Transverse colon (tissue), 4 donors: ENCODE results near the gene THEMIS2. TPM values are rescaled to one million over a fixed set of nuclear protein-coding genes. Genes with fewer than 3 reads are reported as not detected.

Experiments
- DNase-seq: peaks from one replicate; pipeline ENCODE4 v3.0.0-alpha.2; 2019
- H3K27ac ChIP-seq, 4 donors: fragments of 200-600 bp; sonication (generic); 2 replicates each; pipeline ENCODE4 v1.5.1; 2016 to 2018; ENCODE audit warnings: inconsistent platforms in 4 of 4
- H3K27me3 ChIP-seq: fragments of 200-600 bp; sonication (generic); 2 replicates; pipeline ENCODE4 v1.5.1; 2017; ENCODE audit warnings: inconsistent platforms
- H3K36me3 ChIP-seq, 4 donors: fragments of 200-600 bp; sonication (generic); 2 replicates each; pipeline ENCODE4 v1.5.1; 2017 to 2019; ENCODE audit warnings: inconsistent platforms in 4 of 4
- H3K4me1 ChIP-seq, 4 donors: fragments of 200-600 bp; sonication (generic); 2 replicates each; pipeline ENCODE4 v1.5.1; 2017 to 2020; ENCODE audit warnings: inconsistent platforms in 4 of 4
- H3K4me3 ChIP-seq, 4 donors: fragments of 200-600 bp; sonication (generic); 1 replicate in 1 of 4; 2 replicates in 3 of 4; pipeline versions ENCODE4 v1.5.1 to v1.6.1; 2017 to 2019; ENCODE audit warnings: inconsistent platforms in 4 of 4
- H3K9me3 ChIP-seq, 2 donors: fragments of 200-600 bp; sonication (generic); 2 replicates each; pipeline ENCODE4 v1.5.1; 2017 to 2019; ENCODE audit warnings: inconsistent platforms in 2 of 2
- CTCF ChIP-seq, 5 experiments: fragments of 200-600 bp in 3 of 5; fragments of 450-650 bp in 2 of 5; sonication (generic) in 3 of 5; IDR thresholded peaks; 1 replicate in 2 of 5; 2 replicates in 3 of 5; pipeline ENCODE4 v1.5.1; 2016 to 2017; ENCODE audit warnings: antibody characterized with exemption in 5 of 5, inconsistent platforms in 3 of 5, mild to moderate bottlenecking in 2 of 5, moderate library complexity in 1 of 5
- EP300 ChIP-seq: sonication (generic); formaldehyde crosslinking; IDR thresholded peaks from one replicate; pipeline ENCODE4 v1.6.1; 2017; ENCODE audit warnings: antibody characterized with exemption, low read depth
- POLR2A ChIP-seq: fragments of 450-650 bp; IDR thresholded peaks from one replicate; pipeline ENCODE4 v1.6.1; 2016; ENCODE audit warnings: antibody characterized with exemption, mild to moderate bottlenecking, moderate library complexity
- POLR2AphosphoS5 ChIP-seq, 3 donors: sonication (generic); formaldehyde crosslinking; IDR thresholded peaks; one replicate each; pipeline ENCODE4 v1.6.1; 2016; ENCODE audit warnings: antibody characterized with exemption in 3 of 3
- WGBS, 2 donors: methylation state at CpG; one replicate each; pipeline ENCODE4 v1.1.5; 2018; ENCODE audit warnings: low coverage in 1 of 2; 5-methylcytosine and 5-hydroxymethylcytosine counted together
- in situ Hi-C, 4 donors: fragments of 200-750 bp; cut with MboI; loops; one replicate each; pipeline versions ENCODE4 v1.15.0 to v1.15.1; 2017; ENCODE audit warnings: low sequenced_read_pairs in 3 of 4, low pct_ligation_motif_present in 1 of 4, low pct_unique_long_range_greater_than_20kb in 1 of 4
- intact Hi-C: fragments of 100-400 bp; cut with DNase I; formaldehyde crosslinking; loops from one replicate; pipeline ENCODE4 v1.15.1; 2023; ENCODE audit warnings: low total_unique reads
- total RNA-seq, 4 donors: library from RNA; depleted of rRNA; stranded (reverse); fragments of >200 nt; gene quantifications; one replicate each; pipeline ENCODE4 v1.1.0, GENCODE V29; 2016

THEMIS2 gene
- total RNA-seq, 4 donors from 2014 or later, result 1.00 to 27.9 (median 18.6) TPM

GRCh38 chr1:27879374-27880082 is 7.2 kb downstream of the THEMIS2 start:
- intact Hi-C loops, result no loop called here
- no peak for DNase-seq
- in situ Hi-C loops, result no loop called here
- Histone ChIP-seq H3K4me1 (peaks cover 0 to 6% (median 0%) of the 10 kb centered on the region in 4 donors), H3K9me3 (no peaks in the 10 kb centered on the region), H3K27ac (no peak overlapping the region), H3K36me3 (no peaks in the 10 kb centered on the region), H3K27me3 (no peaks in the 10 kb centered on the region), H3K4me3 (no peak overlapping the region)
- WGBS, 2 donors, result 78% methylated on average over 10 of the region's 10 CpGs; no CpG with 5 or more reads in 1 of the 2 donors
- TF ChIP-seq POLR2AphosphoS5 (IDR thresholded peaks at IDR 0.05) (no peak), EP300 (no peak), POLR2A (no peak), CTCF (IDR thresholded peaks at IDR 0.05) (no peak)

- Histone ChIP-seq H3K4me1 (no peaks in the 10 kb centered on the region), H3K9me3 (no peaks in the 10 kb centered on the region), H3K36me3 (no peaks in the 10 kb centered on the region), H3K4me3 (no peak overlapping the region), H3K27ac (peak overlapping the region; percentile 17 to 72 (median 21)), H3K27me3 (no peaks in the 10 kb centered on the region)
- intact Hi-C loops, result no loop called here
- in situ Hi-C loops, result no loop called here
- WGBS, 2 donors, result 90% methylated on average over 6 of the region's 6 CpGs; no CpG with 5 or more reads in 1 of the 2 donors
- no peak for TF ChIP-seq POLR2AphosphoS5 (IDR thresholded peaks at IDR 0.05)
- TF ChIP-seq POLR2A, result no peak
- no peak for TF ChIP-seq EP300
- no peak for TF ChIP-seq CTCF (IDR thresholded peaks at IDR 0.05)
- DNase-seq, result no peak
These were observed 10.2 kb downstream of the THEMIS2 start for GRCh38 chr1:27882543-27882903.

GRCh38 chr1:27883536-27883935 is 11.2 kb downstream of the THEMIS2 start:
- Histone ChIP-seq H3K27ac (peak overlapping the region; percentile 55 to 75 (median 72)), H3K4me1 (no peaks in the 10 kb centered on the region), H3K4me3 (no peak overlapping the region), H3K9me3 (no peaks in the 10 kb centered on the region), H3K36me3 (no peaks in the 10 kb centered on the region), H3K27me3 (no peaks in the 10 kb centered on the region)
- WGBS, 2 donors, result 95 to 100% methylated on average over 2 to 11 of the region's 13 CpGs
- no peak for DNase-seq
- in situ Hi-C loops (no loop called here), intact Hi-C loops (no loop called here)
- TF ChIP-seq POLR2A (no peak), POLR2AphosphoS5 (IDR thresholded peaks at IDR 0.05) (no peak), CTCF (IDR thresholded peaks at IDR 0.05) (no peak), EP300 (no peak)

- Histone ChIP-seq H3K27me3 (no peaks in the 10 kb centered on the region), H3K27ac (peak overlapping the region; percentile 55 to 75 (median 72)), H3K4me1 (no peaks in the 10 kb centered on the region), H3K4me3 (no peak overlapping the region), H3K36me3 (no peaks in the 10 kb centered on the region), H3K9me3 (no peaks in the 10 kb centered on the region)
- WGBS, 2 donors, result 75 to 77% methylated on average over 2 to 24 of the region's 24 CpGs
- no peak for DNase-seq
- TF ChIP-seq POLR2AphosphoS5 (IDR thresholded peaks at IDR 0.05) (peak in 1 of 3 donors; percentile 7), EP300 (no peak)
- in situ Hi-C loops (no loop called here), intact Hi-C loops (no loop called here)
These were observed 11.9 kb downstream of the THEMIS2 start for GRCh38 chr1:27884006-27884954.
